ENCODE results near the gene ZNF439.
"Not testable (repeated sequence)": the region's sequence is repeated elsewhere in the genome, so short reads cannot be mapped to it uniquely, and the experiment has no call there.

ZNF439 gene

DNA sequence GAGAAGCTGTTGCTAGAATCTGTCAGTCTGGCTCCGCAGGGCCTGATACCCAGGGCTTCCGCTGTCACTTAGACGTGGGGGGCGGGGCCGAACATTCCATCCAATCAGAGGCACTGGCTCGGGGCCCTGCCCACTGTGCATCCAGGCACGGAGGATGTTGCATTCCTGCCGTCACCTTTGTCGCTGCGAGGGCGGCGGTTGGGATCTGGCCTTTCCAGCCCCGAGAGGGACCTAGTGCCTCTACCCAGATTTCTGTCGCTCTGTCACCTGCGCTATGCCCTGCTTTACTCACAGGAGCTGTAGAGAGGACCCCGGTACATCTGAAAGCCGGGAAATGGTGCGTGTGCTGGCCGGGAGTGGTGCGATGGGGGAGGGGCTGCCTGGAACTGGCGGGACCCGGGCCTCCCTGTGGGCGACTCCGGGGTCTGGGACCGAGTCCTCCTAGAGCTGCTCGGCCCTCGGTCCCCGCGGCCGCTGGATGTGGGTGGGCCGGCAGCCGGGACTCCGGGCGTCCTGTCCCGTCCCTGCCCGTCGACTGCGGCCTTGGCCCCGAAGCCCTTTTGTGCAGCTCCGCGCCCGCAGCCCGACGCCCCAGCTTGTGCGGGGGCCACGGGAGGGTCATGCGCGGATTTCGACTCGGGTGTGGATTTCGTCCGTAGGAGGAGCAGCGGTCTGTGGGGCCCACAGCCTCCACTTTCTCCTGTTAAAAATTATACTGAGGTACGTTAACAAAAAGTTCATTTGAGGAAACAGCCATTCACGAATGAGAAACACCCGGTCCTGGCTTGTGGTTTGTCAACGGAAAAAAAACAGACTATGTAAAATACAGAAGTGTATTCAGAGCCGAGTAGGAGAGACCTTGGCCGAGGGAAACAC lies at the start of gene ZNF439:
TSS of gene ZNF439 (plus strand) at position 133 of the 876 bp plus-strand sequence. CDS start at position 275, 142 bp downstream.
- peak; percentile 2 for DNase-seq

DNA sequence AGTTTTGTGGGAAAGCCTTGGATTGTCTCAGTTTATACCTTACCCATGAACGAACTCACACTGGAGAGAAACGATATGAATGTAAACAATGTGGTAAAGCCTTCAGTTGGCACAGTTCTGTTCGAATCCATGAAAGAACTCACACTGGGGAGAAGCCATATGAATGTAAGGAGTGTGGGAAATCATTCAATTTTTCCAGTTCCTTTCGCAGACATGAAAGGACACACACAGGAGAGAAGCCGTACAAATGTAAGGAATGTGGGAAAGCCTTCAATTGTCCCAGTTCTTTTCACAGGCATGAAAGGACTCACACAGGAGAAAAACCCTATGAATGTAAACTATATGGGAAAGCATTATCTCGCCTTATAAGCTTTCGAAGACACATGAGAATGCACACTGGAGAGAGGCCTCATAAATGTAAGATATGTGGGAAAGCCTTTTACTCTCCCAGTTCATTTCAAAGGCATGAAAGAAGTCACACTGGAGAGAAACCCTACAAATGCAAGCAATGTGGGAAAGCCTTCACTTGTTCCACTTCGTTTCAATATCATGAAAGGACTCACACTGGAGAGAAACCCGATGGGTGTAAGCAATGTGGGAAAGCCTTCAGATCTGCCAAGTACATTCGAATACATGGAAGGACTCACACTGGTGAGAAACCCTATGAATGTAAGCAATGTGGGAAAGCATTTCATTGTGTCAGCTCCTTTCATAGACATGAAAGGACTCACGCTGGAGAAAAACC lies 42.0 kb upstream of the ZNF439 start:
- no peak for DNase-seq

DNA sequence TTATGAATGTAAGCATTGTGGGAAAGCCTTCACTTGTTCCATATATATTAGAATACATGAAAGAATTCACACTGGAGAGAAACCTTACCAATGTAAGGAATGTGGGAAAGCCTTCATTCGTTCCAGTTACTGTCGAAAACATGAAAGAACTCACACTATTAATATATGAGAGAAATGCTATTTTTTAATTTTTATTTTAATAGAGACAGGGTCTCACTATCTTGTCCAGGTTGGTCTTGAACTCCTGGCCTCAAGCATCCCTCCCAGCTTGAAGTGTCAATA lies 41.5 kb upstream of the ZNF439 start:
- DNase-seq, result no peak

DNA sequence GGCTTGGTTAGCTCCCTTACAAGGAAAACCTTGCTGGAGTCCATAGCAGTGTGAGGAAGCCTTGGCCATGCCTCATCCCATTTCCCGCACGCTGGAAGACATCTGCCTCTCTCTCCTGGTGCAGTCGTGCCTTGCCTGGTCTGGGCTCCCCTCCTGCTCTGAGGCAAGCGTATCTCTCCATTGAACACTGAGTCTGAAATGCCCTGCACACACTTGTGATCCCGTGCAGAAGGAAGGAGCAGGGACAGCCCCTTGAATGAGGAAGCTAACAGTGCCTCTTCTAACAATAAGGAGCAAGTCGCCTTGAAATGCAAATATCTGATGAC lies 34.9 kb upstream of the ZNF439 start:
- no peak for DNase-seq

DNA sequence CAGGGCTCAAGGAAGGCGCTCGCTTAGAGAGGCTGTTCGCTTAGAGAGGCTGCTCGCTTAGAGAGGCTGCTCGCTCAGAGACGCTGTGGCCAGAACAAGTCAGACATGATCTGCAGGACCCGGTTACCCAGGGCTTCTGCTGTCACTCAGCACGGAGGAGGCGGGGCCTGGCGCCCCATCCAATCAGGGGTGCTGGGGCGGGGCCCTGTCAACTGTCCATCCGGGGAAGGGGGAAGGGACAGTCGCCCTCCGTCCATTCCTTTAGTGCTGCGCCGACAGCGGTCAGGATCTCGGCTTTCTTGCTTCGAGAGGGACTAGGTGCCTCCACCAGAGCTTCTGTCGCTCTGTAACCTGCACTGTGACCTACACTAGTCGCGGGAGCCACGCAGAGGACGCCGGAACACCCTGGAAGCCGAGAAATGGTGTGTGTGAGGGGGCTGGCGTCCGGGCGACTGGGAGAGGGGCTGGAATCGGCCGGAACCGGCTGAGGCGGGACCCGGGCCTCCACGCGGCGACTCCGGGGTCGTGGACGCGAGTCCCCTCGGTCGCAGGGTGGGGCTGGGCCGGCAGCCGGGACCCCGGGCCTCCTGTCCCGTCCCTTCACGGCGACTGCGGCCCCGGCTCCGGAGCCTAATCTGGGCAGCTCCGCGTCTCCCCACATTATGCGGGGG lies 34.4 kb upstream of the ZNF439 start, which contains the start of gene ZNF440:
TSS of gene ZNF440 (plus strand) at position 245 of the 671 bp plus-strand sequence. CDS start at position 420, 175 bp downstream.
- DNase-seq, result peak; percentile 51

DNA sequence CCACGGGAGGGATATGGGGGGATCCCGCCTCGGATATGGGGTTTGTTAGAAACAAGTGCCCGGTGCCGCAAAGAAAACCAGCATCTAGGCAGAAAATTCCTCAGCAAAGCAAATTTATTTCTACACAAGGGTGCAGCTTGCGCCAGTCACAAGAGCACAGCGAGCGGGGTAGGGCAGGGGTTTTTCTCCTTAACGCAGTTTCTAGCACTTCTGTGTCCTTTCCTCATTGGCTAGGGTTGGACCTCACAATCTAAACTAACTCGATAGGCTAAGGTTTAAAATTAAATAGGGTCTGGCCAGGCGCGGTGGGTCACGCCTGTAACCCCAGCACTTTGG lies 33.9 kb upstream of the ZNF439 start:
- no peak for DNase-seq

DNA sequence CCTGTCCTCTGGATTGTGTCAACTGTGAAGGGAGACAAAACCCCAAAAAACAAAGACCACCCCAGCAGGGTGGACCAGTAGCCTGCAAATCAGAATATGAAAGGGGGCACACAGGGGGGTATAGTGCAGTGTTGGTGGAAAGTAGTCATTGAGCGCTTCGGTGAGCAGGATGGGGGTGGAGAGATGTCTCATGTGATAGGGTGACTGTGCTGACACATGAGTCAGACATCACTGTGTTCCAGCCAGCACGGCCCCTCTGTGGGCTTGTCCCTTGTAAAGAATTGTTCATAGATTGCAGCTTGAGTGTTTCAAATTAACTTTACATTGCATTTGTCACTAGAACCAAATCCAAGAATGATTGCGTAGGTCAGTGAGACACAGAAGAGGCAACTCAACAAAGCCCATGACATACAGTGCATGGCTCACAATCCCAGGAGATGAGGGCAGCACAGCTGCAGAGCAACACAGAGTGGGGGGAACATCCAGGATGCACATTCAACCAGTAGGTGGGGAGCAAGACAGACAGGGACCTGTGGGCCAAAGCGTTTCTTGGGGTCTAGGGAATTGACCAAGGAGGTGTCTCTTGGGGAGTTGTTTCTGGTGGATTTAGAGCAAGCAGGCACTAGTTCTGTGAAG lies 26.9 kb upstream of the ZNF439 start:
- DNase-seq, result no peak

DNA sequence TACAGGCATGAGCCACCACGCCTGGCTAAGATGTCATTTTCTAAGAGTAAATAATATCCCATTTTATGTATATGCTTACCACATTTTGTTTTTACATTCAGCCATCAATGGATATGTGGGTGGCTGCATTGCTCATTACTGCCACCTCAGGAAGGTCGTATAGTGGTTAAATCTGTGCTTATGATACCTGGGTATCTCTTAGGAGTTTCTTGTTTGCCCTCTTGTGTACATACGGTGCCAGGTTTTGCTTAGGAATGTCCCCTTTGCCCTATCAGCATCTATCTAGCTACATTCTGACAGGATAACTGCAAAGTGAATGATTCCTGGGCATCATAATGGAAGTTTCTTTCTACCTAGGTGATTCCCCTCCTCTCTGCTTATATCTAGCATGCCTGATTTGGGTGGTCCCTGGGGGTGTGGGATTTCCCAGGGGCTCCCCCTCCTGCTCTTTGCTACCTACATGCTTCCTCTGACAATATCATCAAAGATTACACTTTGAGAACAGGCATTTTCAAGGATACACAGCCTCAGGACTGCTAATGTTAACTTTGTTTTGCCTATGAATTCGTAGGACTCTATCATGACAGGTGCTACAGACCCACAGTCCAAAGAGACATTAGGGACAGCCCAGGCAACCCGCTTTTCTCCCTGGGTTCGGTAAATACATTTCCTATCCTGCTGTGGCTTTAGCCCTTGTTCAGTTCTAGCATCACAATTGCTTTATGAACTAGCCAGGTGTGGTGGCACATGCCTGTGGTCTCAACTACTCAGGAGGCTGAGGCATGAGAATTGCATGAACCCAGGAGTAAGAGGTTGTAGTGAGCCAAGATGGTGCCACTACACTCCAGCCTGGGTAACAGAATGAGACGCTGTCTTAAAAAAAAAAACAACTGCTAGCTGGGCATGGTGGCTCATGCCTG lies 19.3 kb upstream of the ZNF439 start:
- not testable (repeated sequence) for DNase-seq

DNA sequence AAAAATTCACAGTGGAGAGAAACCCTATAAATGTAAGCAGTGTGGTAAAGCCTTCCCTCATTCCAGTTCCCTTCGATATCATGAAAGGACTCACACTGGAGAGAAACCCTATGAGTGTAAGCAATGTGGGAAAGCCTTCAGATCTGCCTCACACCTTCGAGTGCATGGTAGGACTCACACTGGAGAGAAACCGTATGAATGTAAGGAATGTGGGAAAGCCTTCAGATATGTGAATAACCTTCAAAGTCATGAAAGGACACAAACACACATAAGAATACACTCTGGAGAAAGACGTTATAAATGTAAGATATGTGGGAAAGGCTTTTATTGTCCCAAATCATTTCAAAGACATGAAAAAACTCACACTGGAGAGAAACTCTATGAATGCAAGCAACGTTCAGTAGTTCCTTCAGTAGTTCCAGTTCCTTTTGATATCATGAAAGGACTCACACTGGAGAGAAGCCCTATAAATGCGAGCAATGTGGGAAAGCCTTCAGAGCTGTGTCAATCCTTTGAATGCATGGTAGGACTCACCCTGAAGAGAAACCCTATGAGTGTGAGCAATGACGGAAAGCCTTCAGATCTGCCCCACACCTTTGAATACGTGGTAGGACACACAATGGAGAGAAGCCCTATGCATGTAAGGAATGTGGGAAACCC lies 16.1 kb upstream of the ZNF439 start:
- no peak for DNase-seq

DNA sequence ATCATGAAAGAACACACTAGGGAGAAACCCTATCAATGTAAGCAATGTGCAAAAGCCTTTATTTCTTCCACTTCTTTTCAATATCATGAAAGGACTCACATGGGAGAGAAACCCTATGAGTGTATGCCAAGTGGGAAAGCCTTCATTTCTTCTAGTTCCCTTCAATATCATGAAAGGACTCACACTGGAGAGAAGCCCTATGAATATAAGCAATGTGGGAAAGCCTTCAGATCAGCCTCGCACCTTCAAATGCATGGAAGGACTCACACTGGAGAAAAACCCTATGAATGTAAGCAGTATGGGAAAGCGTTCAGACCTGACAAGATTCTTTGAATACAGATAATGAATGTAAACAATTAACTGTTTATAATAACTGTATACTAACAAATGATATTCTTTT lies 15.0 kb upstream of the ZNF439 start:
- DNase-seq, result no peak

DNA sequence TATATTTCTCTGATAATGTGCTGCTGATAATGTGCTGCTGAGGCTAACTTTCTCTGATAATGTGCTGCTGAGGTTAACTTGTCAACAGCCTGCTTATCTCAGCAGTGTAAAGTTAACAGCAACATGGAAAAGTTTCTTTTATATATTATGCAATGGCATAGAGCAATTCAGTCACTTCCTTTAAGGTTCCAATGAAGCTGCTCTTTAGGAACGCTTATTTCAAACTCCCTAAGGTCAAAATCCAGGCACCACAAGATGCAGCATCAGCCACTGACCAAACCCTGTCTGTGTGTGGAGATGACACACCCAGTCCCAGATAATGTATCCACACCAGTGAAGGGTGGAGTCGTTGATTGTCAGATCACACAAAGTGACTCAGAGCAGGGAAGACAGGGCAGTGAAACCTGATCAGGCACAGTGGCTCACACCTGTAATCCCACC lies 12.9 kb upstream of the ZNF439 start:
- not testable (repeated sequence) for DNase-seq

DNA sequence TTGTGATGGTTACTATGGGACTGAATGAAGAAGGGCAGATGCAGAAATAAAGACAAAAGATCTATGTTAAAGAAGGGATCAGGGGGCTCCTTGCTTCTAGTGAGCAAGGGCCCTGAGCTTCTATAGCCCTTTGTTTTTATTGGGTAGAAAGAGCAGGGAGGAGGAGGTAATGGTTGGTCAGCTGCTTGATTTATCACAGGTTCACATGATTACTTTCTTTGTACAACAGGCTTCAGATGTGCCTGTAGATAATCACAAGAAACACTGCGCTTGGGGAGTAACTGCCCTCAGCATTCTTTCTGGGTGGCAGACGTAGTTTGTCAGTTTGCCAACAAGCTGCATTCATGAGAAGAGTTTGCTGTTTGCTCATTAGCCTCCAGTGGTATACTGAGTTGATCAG lies 4.8 kb upstream of the ZNF439 start:
- no peak for DNase-seq

DNA sequence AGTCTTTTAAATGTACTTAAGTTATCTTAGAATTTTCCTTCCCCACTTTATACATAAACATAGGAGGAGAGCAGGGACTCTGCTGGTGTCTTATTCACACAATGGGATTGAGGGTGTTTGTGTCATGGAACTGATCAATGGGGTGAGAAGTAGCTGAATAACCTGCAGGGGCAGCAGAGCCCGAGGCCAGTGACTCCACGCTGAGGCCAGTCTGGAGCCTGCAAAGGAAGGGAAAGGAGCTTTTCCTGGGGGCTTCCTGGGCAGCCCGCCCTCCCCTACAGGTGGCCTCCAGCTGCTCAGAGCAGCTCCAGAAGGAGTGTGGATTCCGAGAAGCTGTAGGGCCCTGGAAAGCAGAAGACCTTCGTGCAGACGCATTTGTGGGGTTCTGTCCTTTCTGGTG lies 911 bp upstream of the ZNF439 start:
- DNase-seq, result not testable (repeated sequence)

DNA sequence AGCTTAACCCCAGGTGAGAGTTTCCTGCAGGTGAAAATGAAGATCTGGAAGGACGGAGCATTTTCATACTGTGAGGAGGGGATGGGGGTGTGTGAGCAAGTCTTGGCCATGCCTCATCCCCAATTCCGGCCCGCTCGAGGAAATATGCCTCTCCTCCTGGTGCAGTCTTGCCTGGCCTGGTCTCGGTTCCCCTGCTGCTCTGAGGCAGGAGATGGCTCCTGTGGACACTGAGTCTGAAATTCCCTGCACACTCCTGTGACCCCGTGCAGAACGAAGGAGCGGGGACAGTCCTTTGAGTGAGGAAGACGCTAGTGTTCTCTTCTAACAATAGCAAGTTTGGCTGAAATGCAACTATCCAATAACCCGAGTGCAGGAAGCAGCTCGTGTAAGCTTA lies 329 bp upstream of the ZNF439 start:
- no peak for DNase-seq

DNA sequence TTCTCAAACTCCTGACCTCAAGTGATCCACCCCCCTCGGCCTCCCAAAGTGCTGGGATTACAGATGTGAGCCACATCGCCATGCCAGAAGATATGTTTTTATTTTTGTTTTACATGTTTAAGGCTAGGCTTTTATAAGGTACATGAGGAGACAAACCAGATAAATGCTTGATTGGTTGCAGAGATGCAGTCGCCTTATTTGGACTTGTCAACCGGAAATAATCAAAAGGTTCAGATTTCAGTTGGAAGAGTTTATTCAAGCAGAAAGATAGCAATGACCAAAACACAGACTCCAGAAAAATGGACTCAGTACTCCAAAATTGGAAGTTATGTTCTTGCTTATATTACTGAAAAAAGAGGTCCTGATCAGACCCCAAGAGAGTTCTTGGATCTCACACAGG lies 1.8 kb downstream of the ZNF439 start:
- not testable (repeated sequence) for DNase-seq

DNA sequence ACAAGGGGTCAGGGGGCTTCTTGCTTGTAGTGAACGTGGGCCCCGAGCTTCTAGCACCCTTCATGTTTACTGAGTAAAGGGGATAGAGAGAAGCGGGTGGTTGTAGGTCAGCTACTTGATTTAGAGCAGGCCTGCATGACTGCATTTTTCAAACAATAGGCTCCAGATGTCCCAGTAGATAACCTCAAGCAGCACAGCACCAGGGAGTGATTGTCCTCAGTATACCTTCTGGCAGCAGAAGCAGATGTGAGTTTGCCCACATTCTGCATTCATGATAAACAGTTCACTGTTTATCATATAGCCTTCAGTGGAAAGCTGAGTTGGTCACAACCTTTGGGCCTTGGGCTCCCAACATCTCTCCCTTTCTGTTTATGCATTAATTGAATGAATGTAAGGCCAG lies 4.8 kb downstream of the ZNF439 start:
- DNase-seq, result no peak

DNA sequence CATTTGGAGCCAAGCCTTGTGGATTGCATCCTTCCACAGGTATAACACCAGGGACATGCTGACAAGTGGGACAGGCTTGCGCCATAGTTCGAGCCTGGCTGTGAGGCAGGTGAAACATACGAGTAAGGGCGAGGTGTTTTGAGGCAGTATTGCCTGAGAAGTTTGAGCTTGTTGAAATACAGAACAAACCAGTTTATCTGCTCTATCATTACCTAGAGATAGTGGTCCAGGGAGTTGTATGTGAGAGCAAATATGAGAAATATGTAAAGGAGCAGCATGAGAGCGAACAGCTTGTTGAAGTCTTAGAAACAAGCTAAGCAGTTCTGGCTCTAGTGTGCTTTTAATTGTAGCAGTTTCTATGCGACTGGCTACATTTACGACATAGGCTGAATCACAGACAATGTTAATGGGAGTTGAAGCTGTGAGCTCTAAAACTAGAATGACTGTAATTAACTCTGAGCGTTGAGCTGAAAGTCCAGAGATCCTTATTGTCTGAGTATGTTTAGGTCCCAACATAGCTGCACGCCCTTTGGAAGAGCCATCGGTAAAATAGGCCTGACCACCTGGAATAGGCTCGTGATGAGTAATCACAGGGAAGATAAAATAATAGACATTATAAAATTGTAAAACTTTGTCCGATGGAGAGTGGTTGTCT lies 8.2 kb downstream of the ZNF439 start:
- no peak for DNase-seq

DNA sequence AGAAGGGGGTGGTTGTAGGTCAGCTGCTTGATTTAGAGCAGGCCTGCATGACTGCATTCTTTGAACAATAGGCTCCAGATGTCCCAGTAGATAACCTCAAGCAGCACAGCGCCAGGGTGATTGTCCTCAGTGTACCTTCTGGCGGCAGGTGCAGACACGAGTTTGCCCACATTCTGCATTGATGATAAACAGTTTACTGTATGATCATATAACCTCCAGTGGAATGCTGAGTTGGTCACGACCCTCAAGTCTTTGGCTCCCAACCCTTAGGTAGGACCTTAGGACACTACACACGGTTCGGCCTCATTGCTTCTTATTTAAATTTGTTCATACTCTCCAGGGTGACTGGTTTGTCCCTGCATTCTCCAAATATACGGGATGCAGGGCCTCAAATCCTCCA lies 12.2 kb downstream of the ZNF439 start:
- DNase-seq, result no peak

DNA sequence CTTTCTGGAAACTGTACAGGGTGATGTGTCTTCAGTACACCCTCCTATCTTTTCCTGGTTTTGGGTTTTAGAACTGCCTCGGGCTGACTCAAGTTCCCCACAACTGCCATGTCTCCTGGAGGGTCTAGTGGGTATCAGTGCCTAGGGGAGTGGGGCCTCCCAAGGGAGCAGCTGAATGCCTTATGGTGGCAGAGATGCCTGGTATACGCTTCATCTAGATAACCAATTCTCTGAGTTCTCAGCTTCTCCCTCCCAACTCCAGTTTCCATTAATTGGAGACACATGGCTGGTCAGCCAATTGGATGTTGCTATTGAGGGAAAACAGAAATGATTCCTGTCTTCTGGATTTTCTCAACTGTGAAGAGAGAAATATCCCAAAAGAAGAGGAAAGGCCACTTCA lies 12.8 kb downstream of the ZNF439 start:
- no peak for DNase-seq

DNA sequence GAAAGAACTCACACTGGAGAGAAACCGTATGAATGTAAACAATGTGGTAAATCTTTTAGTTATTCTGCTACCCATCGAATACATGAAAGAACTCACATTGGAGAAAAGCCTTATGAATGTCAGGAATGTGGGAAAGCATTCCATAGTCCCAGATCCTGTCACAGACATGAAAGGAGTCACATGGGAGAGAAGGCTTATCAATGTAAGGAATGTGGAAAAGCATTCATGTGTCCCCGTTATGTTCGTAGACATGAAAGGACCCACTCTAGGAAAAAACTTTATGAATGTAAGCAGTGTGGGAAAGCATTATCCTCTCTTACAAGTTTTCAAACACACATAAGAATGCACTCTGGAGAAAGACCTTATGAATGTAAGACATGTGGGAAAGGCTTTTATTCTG lies 19.2 kb downstream of the ZNF439 start:
- DNase-seq, result not testable (repeated sequence)

DNA sequence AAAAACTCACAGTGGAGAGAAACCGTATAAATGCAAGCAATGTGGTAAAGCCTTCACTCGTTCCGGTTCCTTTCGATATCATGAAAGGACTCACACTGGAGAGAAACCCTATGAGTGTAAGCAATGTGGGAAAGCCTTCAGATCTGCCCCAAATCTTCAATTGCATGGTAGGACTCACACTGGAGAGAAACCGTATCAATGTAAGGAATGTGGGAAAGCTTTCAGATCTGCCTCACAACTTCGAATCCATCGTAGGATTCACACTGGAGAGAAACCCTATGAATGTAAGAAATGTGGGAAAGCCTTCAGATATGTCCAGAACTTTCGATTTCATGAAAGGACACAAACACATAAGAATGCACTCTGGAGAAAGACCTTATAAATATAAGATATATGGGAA lies 19.7 kb downstream of the ZNF439 start:
- DNase-seq, result no peak

All from NCI-H1436 (cell line).